Calu3 (cell line): ENCODE results near the gene XPO1. TPM values are rescaled to one million over a fixed set of nuclear protein-coding genes. Genes with fewer than 3 reads are reported as not detected.
"Not testable (repeated sequence)": the region's sequence is repeated elsewhere in the genome, so short reads cannot be mapped to it uniquely, and the experiment has no call there.

Source experiments
- Bru-seq: library from RNA; stranded (reverse); fragments of 400-500 nt; gene quantifications from one replicate; lab custom pipeline; 2021; lab: Mats Ljungman, UMichigan
- BruChase-seq, 2 experiments: library from RNA; stranded (reverse); fragments of 400-500 nt; gene quantifications; one replicate each; lab custom pipeline; 2021; lab: Mats Ljungman, UMichigan
- BruUV-seq: library from RNA; stranded (reverse); fragments of 400-500 nt; replicated peaks from 2 replicates; lab custom pipeline; 2021; lab: Mats Ljungman, UMichigan
- CTCF ChIA-PET: fragments of 300-600 bp; sonication (Branson Sonifier 250); formaldehyde crosslinking; loops from one replicate; lab custom pipeline; 2022; ENCODE audit warnings: antibody characterized with exemption; lab: Charles Lee
- DNase-seq: peaks from one replicate; pipeline ENCODE4 v3.0.0; 2022
- H3K27ac Mint-ChIP-seq: one replicate; pipeline ENCODE4 v1.8.0; 2022; ENCODE audit warnings: mixed read lengths; ENCODE audit not compliant: unreplicated experiment
- H3K27me3 Mint-ChIP-seq: one replicate; pipeline ENCODE4 v1.8.0; 2022; ENCODE audit warnings: mixed read lengths; ENCODE audit not compliant: unreplicated experiment
- H3K36me3 Mint-ChIP-seq: one replicate; pipeline ENCODE4 v1.8.0; 2022; ENCODE audit warnings: mild to moderate bottlenecking, moderate library complexity, mixed read lengths; ENCODE audit not compliant: insufficient read depth, unreplicated experiment
- H3K4me1 Mint-ChIP-seq: one replicate; pipeline ENCODE4 v1.8.0; 2022; ENCODE audit warnings: mild to moderate bottlenecking, low read depth, mixed read lengths; ENCODE audit not compliant: unreplicated experiment
- H3K4me3 Mint-ChIP-seq: one replicate; pipeline ENCODE4 v1.8.0; 2022; ENCODE audit warnings: mild to moderate bottlenecking, low read depth, moderate library complexity, mixed read lengths; ENCODE audit not compliant: unreplicated experiment
- H3K9me3 Mint-ChIP-seq: one replicate; pipeline ENCODE4 v1.8.0; 2022; ENCODE audit warnings: low read depth, mixed read lengths; ENCODE audit not compliant: unreplicated experiment
- CTCF ChIP-seq: fragments of 200-600 bp; IDR thresholded peaks from one replicate; pipeline ENCODE4 v1.8.0; 2022; ENCODE audit warnings: antibody characterized with exemption; ENCODE audit not compliant: unreplicated experiment
- intact Hi-C: fragments of 100-400 bp; cut with micrococcal nuclease; formaldehyde crosslinking; loops from one replicate; pipeline ENCODE4 v1.10.0; 2022; ENCODE audit not compliant: unreplicated experiment
- long read RNA-seq: library from polyadenylated mRNA; stranded (forward); transcript quantifications from one replicate; pipeline ENCODE4 v2.0.0, GENCODE V29; 2022
- total RNA-seq: library from RNA; stranded (reverse); gene quantifications from 2 replicates; pipeline ENCODE4 v1.2.3, GENCODE V29; 2022

Gene XPO1
- total RNA-seq (214 and 223 TPM in 2 replicates), Bru-seq, nascent RNA (percentile 98 among the genes with signal in this experiment), BruChase-seq, experiment 1, labeled RNA remaining after a 6-hour chase (percentile 98 among the genes with signal in this experiment), BruChase-seq, experiment 2, labeled RNA remaining after a 2-hour chase (percentile 99 among the genes with signal in this experiment)
- long read RNA-seq, full-length matches to known transcripts, result 16 of 41 reads
- long read RNA-seq, partial matches to known transcripts, result 9 of 41 reads
- long read RNA-seq, other reads (novel, unspliced or antisense), result 16 of 41 reads

- CTCF ChIA-PET, result interaction anchor here (0.6 to 1.3 kb wide), 3 partner anchors 42 to 1599 kb away, joined by 3 to 4 read pairs (median 4); no protein-coding TSS in a partner anchor
- TF ChIP-seq CTCF, result no peak
- H3K36me3 Mint-ChIP-seq, result peaks cover 54% of the 10 kb centered on the region
- no peaks in the 10 kb centered on the region for H3K9me3 Mint-ChIP-seq
- H3K4me1 Mint-ChIP-seq, result peaks cover 8% of the 10 kb centered on the region
- peak; percentile 99 for DNase-seq
- intact Hi-C loops, result loop anchor here (5.0 kb wide), 2 partner anchors 94 to 314 kb away; partner anchors contain the start of gene FAM161A
- no TSS peak for BruUV-seq
- no peaks in the 10 kb centered on the region for H3K27me3 Mint-ChIP-seq
- H3K27ac Mint-ChIP-seq, result peak within 1 kb of the TSS; percentile 98
- peak within 1 kb of the TSS; percentile 86 for H3K4me3 Mint-ChIP-seq
Measured at GRCh38 chr2:61538200-61538919, at the start of gene XPO1. XPO1 (minus strand) TSS chr2:61538356; CDS start chr2:61533897, 4,459 bp downstream.

GRCh38 chr2:61586928-61587327 is 48.8 kb upstream of the XPO1 start:
- not testable (repeated sequence) for H3K4me1 Mint-ChIP-seq, H3K9me3 Mint-ChIP-seq, H3K4me3 Mint-ChIP-seq

GRCh38 chr2:61585383-61585782 is 47.2 kb upstream of the XPO1 start:
- no TSS peak for BruUV-seq
- TF ChIP-seq CTCF, result no peak

More at GRCh38 chr2:61586928-61587327, 48.8 kb upstream of the XPO1 start:
- H3K27me3 Mint-ChIP-seq, intact Hi-C loops, DNase-seq, BruUV-seq, CTCF ChIA-PET, H3K27ac Mint-ChIP-seq, H3K36me3 Mint-ChIP-seq: not testable (repeated sequence)

GRCh38 chr2:61584368-61584767 is 46.2 kb upstream of the XPO1 start:
- H3K36me3 Mint-ChIP-seq, H3K4me3 Mint-ChIP-seq, H3K9me3 Mint-ChIP-seq, H3K27me3 Mint-ChIP-seq, intact Hi-C loops, DNase-seq, H3K27ac Mint-ChIP-seq, H3K4me1 Mint-ChIP-seq, BruUV-seq: not testable (repeated sequence)
- CTCF ChIA-PET, result interaction anchor here (0.7 kb wide), 1 partner anchor 907 kb away, joined by 4 read pairs; no protein-coding TSS in a partner anchor

More at GRCh38 chr2:61585383-61585782, 47.2 kb upstream of the XPO1 start:
- Mint-ChIP-seq H3K27ac (no peak overlapping the region), H3K27me3 (no peaks in the 10 kb centered on the region), H3K4me1 (no peaks in the 10 kb centered on the region), H3K4me3 (no peak overlapping the region), H3K36me3 (no peaks in the 10 kb centered on the region), H3K9me3 (no peaks in the 10 kb centered on the region)
- no peak for DNase-seq
- intact Hi-C loops, result no loop called here
- CTCF ChIA-PET, result interaction anchor here (0.6 to 1.2 kb wide), 4 partner anchors 68 to 279 kb away, joined by 3 to 5 read pairs (median 4); no protein-coding TSS in a partner anchor

GRCh38 chr2:61582165-61582564 is 44.0 kb upstream of the XPO1 start:
- H3K36me3 Mint-ChIP-seq, result no peaks in the 10 kb centered on the region
- H3K27ac Mint-ChIP-seq, result no peak overlapping the region
- H3K4me3 Mint-ChIP-seq, result no peak overlapping the region
- no peaks in the 10 kb centered on the region for H3K4me1 Mint-ChIP-seq
- no peaks in the 10 kb centered on the region for H3K9me3 Mint-ChIP-seq
- DNase-seq, result no peak
- intact Hi-C loops, result no loop called here
- no peak for TF ChIP-seq CTCF
- CTCF ChIA-PET, result no interaction called here
- no TSS peak for BruUV-seq
- H3K27me3 Mint-ChIP-seq, result no peaks in the 10 kb centered on the region
